Measurements from ENCODE around the gene BID. TPM values are rescaled to one million over a fixed set of nuclear protein-coding genes. Genes with fewer than 3 reads are reported as not detected.

Gene BID
- total and polyA plus RNA-seq, 2 of the 8 experiments (the other 6 are each of a cell fraction or from before 2014, with no cell fraction given) = 39.3 to 114 TPM

GRCh38 chr22:17712441-17712840 lies 61.8 kb downstream of the BID start:
- no peak overlapping the region for H3K27ac ChIP-seq (ENCODE audit: low read depth, low read length)
- H4K91ac ChIP-seq (replicated peaks; ENCODE audit: insufficient read length, low read length) = no peak overlapping the region
- H3K79me1 ChIP-seq (ENCODE audit: low read depth, low read length) = no peaks in the 10 kb centered on the region
- no peaks in the 10 kb centered on the region for H3K27me3 ChIP-seq (replicated peaks in 1 of 4; ENCODE audit: control insufficient read depth in 3 of 4, extremely low read depth in 1 of 4, insufficient read depth in 3 of 4, low read length in 3 of 4)
- no peak overlapping the region for H2BK15ac ChIP-seq (ENCODE audit: low read length)
- no peak overlapping the region for H2AFZ ChIP-seq (ENCODE audit: low read length)
- H3K56ac ChIP-seq (replicated peaks; ENCODE audit: insufficient read length, low read depth, low read length) = no peak overlapping the region
- DNase-seq (ENCODE audit: low read depth in 1 of 2, low spot score in 2 of 2) = no peak
- 87% methylated on average over 2 of the region's 2 CpGs; no CpG with 5 or more reads in 1 of the 2 experiments for WGBS, 2 experiments (ENCODE audit: extremely low coverage in 1 of 2, insufficient coverage in 1 of 2, insufficient read length in 1 of 2, insufficient replicate concordance in 2 of 2, low coverage in 1 of 2, low lambda C conversion rate in 2 of 2, missing lambda C conversion rate in 1 of 2)
- no peaks in the 10 kb centered on the region for H4K20me1 ChIP-seq (replicated peaks in 1 of 2; ENCODE audit: control insufficient read depth in 1 of 2, insufficient read depth in 2 of 2, low read length in 2 of 2)
- H3K4ac ChIP-seq (replicated peaks; ENCODE audit: insufficient read length, low read depth, low read length) = no peak overlapping the region
- no peaks in the 10 kb centered on the region for H3K36me3 ChIP-seq (ENCODE audit: control insufficient read depth in 2 of 4, insufficient read depth in 4 of 4, low read length in 3 of 4)
- no peak overlapping the region for H3K18ac ChIP-seq (ENCODE audit: extremely low read depth, low read length)
- H4K5ac ChIP-seq (ENCODE audit: insufficient read length, low read depth, low read length) = no peak overlapping the region
- no peak for FAIRE-seq
- no peak overlapping the region for H3K4me2 ChIP-seq (ENCODE audit: insufficient read depth in 1 of 2, low read depth in 2 of 2, low read length in 2 of 2)
- no peak overlapping the region for H2BK5ac ChIP-seq (ENCODE audit: low read depth, low read length)
- H2BK20ac ChIP-seq (ENCODE audit: low read length) = no peak overlapping the region
- no peaks in the 10 kb centered on the region for H3K4me1 ChIP-seq (replicated peaks in 1 of 4; ENCODE audit: control insufficient read depth in 3 of 4, insufficient read depth in 4 of 4, low read length in 3 of 4)
- POLR2A ChIA-PET (ENCODE audit: partially characterized antibody) = no interaction called here
- H3K4me3 ChIP-seq (ENCODE audit: extremely low read depth in 1 of 4, insufficient read depth in 2 of 4, low read depth in 3 of 4, low read length in 4 of 4) = no peak overlapping the region
- H3K23ac ChIP-seq (ENCODE audit: insufficient read length) = no peak overlapping the region
- CTCF ChIA-PET (ENCODE audit: partially characterized antibody) = interaction anchor here (1.1 kb wide), 1 partner anchor 39 kb away, joined by 3 read pairs; no protein-coding TSS in a partner anchor
- no peaks in the 10 kb centered on the region for H3K23me2 ChIP-seq (ENCODE audit: low read depth, low read length)
- H4K8ac ChIP-seq (ENCODE audit: extremely low read depth, insufficient read depth, low read length) = no peak overlapping the region
- no peaks in the 10 kb centered on the region for H3K79me2 ChIP-seq (ENCODE audit: control insufficient read depth in 1 of 2, insufficient read depth in 2 of 2, low read length in 2 of 2)
- H3K9ac ChIP-seq (replicated peaks in 1 of 4; ENCODE audit: extremely low read depth in 1 of 4, low read depth in 3 of 4, low read length in 3 of 4) = no peak overlapping the region
- no peaks in the 10 kb centered on the region for H3K9me3 ChIP-seq (ENCODE audit: insufficient read depth in 2 of 2, low read depth in 1 of 2, low read length in 1 of 2)
- no peak overlapping the region for H2BK120ac ChIP-seq (replicated peaks; ENCODE audit: low read depth, low read length)
- H2BK12ac ChIP-seq (ENCODE audit: low read depth, low read length) = no peak overlapping the region
- no peak overlapping the region for H2AK5ac ChIP-seq (ENCODE audit: low read depth, low read length)
- no peak overlapping the region for H3K14ac ChIP-seq (ENCODE audit: insufficient read length)
- TF ChIP-seq SRF (IDR thresholded peaks at IDR 0.05; ENCODE audit: low read depth, low read length) (no peak), PHF8 (conservative IDR thresholded peaks at IDR 0.05; ENCODE audit: low read depth, low read length) (no peak), FOSL1 (IDR thresholded peaks at IDR 0.05; ENCODE audit: insufficient read depth, low read depth, low read length) (no peak), TAF7 (optimal IDR thresholded peaks at IDR 0.05; ENCODE audit: borderline replicate concordance, low read depth, low read length) (no peak), CHD1 (IDR thresholded peaks at IDR 0.05; ENCODE audit: low read depth, low read length) (no peak), EZH2 (IDR thresholded peaks at IDR 0.05; ENCODE audit: low read depth, low read length, severe bottlenecking) (no peak), RAD21 (IDR thresholded peaks at IDR 0.05 in 1 of 2, conservative IDR thresholded peaks at IDR 0.05 in 1 of 2; ENCODE audit: low read depth in 2 of 2, low read length in 2 of 2) (no peak), NRF1 (IDR thresholded peaks at IDR 0.05; ENCODE audit: low read depth, low read length) (no peak), CTCF (IDR thresholded peaks at IDR 0.05; ENCODE audit: control extremely low read depth in 1 of 3, insufficient read depth in 1 of 3, low read depth in 1 of 3, low read length in 3 of 3) (no peak), SP2 (IDR thresholded peaks at IDR 0.05; ENCODE audit: low read length) (no peak), RBBP5 (IDR thresholded peaks at IDR 0.05; ENCODE audit: borderline replicate concordance, low read depth, low read length) (no peak)
